ENCODE measurements around the gene TUBB4B. TPM values are rescaled to one million over a fixed set of nuclear protein-coding genes. Genes with fewer than 3 reads are reported as not detected.

Gene TUBB4B
- total RNA-seq, 1 donor from 2014 or later, result 321 TPM

GRCh38 chr9:137273095-137273490 is 32.0 kb downstream of the TUBB4B start:
- no peak for ATAC-seq

GRCh38 chr9:137273611-137274320 is 32.7 kb downstream of the TUBB4B start:
- peak; percentile 65 for ATAC-seq

DNA sequence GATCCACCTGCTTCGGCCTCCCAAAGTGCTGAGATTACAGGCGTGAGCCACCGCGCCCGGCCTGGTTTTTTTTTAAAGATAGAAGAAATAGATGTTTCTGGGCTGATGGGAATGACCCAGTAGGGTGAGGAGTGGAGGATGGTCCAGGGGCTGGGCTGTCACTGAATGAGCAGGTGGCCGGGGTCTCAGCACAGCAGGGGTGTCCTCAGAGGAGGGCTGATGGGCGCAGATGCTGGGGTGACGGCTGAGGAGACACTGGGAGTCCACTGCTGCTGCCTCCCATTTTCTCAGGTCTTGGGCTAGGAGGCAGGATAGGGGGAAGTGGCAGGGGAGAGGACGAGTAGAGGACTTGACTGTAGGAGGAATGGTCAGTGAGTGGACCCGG is 34.1 kb downstream of the TUBB4B start:
- no peak for ATAC-seq

GRCh38 chr9:137275588-137276472 is 34.7 kb downstream of the TUBB4B start:
- ATAC-seq, result no peak

GRCh38 chr9:137276473-137277328 is 35.6 kb downstream of the TUBB4B start:
- ATAC-seq, result no peak

GRCh38 chr9:137277329-137278041 is 36.4 kb downstream of the TUBB4B start, which contains the start of gene TOR4A:
TSS of gene TOR4A (plus strand) at chr9:137277726. CDS start at chr9:137278690, 964 bp downstream.
- ATAC-seq, result peak; percentile 62

GRCh38 chr9:137278061-137278701 is 37.1 kb downstream of the TUBB4B start:
- peak; percentile 0 for ATAC-seq

DNA sequence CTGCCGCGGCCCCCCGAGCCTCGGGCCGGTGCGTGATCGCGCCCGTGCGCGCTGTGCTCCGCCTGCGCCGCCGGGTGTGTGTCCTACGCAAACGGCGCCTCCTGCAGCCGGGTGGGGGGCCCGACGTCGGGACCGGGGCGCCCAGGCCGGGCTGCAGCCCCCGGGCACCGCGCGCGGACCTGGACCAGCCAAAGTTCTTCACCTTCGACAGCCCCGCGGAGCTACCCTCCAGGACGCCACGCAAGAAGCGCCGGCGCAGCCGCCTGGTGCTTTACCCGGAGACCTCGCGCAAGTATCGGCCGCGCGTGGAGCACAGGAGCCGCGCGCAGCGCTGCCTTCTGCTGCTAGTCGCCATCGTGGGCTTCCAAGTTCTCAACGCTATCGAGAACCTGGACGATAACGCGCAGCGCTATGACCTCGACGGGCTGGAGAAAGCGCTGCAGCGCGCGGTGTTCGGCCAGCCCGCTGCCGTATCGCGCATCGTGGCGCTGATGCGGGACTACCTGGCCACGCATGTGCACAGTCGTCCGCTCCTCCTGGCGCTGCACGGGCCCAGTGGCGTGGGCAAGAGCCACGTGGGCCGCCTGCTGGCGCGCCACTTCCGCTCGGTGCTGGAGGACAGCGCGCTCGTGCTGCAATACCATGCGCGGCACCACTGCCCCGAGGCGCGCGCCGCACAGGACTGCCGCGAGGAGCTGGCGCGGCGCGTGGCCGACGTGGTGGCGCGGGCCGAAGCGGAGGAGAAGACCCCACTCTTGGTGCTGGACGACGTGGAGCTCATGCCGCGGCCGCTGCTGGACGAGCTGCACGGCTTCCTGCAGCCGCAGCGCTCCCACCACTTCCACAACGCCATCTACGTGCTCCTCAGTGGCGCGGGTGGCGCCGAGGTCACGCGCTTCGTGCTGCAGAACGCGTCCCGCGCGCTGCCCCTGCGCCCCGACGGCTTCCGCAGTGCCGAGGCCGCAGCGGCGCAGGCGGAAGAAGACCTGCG is 37.9 kb downstream of the TUBB4B start:
- no peak for ATAC-seq

GRCh38 chr9:137279741-137280473 is 38.8 kb downstream of the TUBB4B start:
- no peak for ATAC-seq

DNA sequence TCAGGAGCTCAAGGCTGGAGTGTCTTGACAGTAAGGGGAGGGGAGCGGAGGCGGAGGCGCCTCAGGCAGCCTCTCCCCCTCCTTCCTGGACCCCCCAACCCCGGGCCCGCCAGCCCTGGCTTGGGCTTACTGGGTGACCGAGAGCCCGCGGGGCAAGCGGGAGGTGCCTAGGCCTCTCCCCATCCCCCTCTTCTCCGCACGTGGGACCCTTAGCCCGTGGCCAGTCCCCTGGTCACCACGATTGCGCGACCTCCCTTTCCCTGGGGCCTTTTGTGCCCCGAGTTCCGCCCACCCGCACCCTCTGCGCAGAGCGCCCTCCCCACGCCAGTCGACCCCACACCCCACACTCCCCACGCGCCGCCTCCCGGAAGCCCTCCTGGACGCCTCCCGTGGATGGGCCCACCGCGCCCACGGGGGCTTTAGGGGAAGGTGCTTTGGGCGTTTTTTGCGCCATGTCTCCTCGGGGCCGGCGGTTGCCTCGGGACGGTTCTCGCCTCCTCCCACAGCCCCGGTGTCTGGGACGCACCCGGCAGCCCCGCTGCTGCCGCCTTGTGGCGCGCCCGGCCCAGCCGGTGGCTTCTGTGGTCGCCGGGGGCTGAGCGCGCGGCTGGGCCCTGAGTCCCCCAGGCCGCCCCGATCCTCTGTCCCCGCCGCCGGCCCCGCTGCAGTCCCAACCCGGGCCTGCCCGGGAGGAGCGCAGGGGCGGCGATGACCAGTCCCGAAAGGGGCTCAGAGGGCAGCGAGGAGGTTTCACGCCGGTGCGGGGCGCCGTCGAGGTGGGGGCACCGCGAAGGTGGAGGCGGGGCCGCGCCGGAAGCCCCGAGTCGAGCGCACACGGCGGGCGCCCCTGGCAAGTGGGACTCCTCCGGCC is 39.6 kb downstream of the TUBB4B start:
- ATAC-seq, result no peak

DNA sequence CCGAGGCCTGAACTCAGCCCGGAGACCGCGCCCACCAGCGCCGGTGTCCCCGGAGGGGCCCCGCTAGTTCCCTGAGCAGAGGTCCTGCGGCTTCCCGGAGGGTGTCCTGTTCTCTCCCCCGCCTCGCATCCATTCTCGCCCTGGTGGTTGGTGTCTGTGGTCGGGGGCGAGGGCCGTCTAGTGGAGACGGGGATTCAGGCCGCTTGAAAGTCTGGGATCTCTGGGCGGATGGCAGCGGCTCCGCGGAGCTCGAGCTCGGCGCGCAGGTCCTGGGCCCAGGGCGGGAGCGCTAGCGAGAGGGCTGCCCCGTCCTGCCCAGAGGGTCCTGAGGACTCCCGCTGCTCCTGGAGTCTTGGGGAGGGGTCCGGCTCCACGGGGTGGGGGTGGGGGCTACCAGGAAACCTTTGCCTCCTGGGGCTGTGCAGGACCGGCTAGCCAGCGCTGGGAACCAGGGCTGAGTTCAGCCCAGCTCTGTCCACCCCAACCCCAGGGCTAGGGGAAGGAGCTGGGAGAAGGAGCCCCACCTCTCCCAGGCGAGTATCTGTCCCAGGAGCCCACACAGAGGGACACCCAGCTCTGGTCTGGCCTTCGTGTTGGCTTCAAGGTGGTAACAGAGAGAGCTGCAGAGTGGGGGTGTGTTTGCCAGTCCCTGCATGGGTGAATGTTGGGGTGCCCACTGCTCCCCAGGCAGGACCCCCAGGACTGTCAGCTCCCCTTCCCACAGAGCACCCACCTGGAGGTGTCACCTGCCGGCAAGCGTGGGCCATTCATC is 40.4 kb downstream of the TUBB4B start:
- no peak for ATAC-seq

DNA sequence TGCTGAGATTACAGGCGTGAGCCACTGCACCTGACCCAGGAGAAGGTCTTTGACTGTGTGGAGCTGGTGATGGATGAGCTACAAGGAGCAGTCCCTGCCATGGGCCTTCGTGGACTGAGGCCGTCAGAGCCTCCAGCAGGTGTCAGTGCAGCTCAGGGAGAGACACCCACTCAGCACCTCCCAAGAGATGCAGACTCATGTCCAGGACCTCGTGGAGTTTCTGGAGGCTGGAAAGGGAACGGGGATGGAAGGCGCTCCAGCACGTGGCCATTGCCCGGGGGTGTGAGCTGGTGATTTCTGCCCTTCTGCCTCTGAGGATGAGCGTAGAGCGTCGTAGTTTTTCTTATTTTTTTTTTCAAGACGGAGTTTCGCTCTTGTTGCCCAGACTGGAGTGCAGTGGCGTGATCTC is 45.9 kb downstream of the TUBB4B start:
- ATAC-seq, result peak; percentile 93

GRCh38 chr9:137293094-137293481 is 52.0 kb downstream of the TUBB4B start:
- ATAC-seq, result no peak

Measured in esophagus mucosa (tissue), 1 donor.